ENCODE measurements around the gene EIF4G1.
A peak's percentile ranks its signal among the peaks of the same experiment; 100 is the strongest.
"Not testable (repeated sequence)": the region's sequence is repeated elsewhere in the genome, so short reads cannot be mapped to it uniquely, and the experiment has no call there.

The EIF4G1 gene, protein sequence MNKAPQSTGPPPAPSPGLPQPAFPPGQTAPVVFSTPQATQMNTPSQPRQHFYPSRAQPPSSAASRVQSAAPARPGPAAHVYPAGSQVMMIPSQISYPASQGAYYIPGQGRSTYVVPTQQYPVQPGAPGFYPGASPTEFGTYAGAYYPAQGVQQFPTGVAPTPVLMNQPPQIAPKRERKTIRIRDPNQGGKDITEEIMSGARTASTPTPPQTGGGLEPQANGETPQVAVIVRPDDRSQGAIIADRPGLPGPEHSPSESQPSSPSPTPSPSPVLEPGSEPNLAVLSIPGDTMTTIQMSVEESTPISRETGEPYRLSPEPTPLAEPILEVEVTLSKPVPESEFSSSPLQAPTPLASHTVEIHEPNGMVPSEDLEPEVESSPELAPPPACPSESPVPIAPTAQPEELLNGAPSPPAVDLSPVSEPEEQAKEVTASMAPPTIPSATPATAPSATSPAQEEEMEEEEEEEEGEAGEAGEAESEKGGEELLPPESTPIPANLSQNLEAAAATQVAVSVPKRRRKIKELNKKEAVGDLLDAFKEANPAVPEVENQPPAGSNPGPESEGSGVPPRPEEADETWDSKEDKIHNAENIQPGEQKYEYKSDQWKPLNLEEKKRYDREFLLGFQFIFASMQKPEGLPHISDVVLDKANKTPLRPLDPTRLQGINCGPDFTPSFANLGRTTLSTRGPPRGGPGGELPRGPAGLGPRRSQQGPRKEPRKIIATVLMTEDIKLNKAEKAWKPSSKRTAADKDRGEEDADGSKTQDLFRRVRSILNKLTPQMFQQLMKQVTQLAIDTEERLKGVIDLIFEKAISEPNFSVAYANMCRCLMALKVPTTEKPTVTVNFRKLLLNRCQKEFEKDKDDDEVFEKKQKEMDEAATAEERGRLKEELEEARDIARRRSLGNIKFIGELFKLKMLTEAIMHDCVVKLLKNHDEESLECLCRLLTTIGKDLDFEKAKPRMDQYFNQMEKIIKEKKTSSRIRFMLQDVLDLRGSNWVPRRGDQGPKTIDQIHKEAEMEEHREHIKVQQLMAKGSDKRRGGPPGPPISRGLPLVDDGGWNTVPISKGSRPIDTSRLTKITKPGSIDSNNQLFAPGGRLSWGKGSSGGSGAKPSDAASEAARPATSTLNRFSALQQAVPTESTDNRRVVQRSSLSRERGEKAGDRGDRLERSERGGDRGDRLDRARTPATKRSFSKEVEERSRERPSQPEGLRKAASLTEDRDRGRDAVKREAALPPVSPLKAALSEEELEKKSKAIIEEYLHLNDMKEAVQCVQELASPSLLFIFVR (N-terminal part only)

DNA sequence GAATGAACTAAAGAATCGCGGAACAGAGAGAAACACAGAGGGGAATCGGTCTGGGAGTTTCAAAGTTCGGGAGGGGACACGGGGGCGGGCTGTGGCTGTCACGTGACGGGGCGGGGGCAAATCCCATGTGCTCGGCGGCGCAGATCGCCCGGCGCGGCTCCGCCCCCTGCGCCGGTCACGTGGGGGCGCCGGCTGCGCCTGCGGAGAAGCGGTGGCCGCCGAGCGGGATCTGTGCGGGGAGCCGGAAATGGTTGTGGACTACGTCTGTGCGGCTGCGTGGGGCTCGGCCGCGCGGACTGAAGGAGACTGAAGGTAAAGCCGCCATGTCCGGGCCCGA is at the start of gene EIF4G1:
TSS of gene EIF4G1 (plus strand) at position 244 of the 337 bp plus-strand sequence. CDS start 1,191 bp downstream, outside the sequence.
- DNase-seq = peak; percentile 94

DNA sequence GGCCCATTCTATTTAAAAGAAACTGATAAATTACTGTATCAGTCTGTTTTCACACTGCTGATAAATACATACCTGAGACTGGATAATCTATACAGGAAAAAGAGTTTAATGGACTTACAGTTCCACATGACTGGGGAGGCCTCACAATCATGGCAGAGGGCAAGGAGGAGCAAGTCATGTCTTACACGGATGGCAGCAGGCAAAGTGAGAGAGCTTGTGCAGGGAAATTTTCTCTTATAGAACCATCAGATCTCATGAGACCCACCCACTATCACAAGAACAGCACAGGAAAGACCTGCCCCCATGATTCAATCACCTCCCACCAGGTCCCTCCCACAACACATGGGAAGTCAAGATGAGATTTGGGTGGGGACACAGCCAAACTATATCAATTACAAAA is 47.2 kb upstream of the EIF4G1 start:
- not testable (repeated sequence) for DNase-seq

DNA sequence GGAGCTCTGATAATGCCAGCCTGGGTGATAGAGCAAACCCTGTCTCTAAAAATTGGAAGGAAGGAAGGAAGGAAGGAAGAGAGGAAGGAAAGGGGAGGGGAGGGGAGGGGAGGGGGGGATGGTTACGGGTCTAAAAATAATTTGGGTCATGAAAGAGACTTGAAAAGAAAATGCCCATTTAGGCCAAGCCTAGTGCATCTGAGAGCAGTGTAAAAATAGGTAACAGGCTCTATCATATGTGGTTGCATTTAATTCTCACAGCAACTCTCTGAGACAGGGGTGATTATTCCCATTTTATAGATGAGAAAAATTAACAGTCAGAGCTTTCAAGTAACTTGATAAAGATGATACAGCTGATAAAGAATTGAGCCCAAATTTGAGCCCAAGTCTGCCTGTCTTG is 42.1 kb upstream of the EIF4G1 start:
- DNase-seq = no peak

DNA sequence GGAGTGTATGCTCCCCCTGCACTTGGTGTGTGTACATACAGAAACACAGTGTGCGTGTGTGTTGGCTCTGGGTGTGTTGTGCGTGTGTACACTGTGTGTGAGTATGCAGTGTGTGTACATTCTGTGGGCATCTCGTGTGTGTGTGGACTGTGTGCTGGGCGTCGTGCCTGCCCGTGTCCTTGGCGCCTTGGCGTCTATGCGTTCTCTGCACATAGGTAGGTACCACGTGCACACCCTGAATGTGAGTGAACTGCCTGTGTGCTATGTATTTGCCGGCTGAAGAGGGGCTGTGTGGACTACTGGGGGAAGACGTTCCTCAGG is 39.1 kb upstream of the EIF4G1 start:
- no peak for DNase-seq

DNA sequence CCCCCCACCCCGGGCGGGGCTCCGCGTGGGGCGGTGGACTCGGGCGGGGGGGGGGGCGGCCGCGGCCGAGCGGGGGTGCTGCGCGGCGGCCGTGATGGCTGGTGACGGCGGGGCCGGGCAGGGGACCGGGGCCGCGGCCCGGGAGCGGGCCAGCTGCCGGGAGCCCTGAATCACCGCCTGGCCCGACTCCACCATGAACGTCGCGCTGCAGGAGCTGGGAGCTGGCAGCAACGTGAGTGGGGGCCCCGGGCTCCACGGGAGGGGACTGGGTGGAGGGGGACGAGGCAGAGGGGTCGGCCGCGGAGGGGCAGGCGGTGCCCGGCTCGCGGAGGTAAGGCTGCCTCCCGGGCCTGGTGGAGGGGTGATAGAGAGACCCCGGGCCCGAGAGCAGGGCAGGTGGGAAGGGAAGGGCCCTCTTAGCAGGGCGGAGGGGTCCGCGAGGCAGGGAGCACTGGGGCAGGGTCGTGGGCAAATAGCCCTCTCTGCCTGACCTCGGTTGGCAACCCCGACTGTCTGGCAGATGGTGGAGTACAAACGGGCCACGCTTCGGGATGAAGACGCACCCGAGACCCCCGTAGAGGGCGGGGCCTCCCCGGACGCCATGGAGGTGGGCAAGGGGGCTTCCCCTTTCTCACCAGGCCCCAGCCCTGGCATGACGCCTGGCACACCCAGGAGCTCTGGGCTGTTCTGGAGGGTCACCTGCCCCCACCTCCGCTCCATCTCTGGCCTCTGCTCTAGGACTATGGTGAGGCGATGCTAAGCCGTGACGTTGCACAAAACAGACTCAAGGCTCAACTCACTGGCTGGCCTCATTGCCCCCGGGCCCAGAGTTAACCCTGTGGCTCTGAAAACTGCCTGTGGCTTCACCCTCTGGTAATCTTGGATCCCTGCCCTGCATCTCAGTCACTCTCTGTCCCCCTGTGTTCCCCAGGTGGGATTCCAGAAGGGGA is 38.2 kb upstream of the EIF4G1 start, which contains the start of gene ECE2:
TSS of gene ECE2 (plus strand) at position 62 of the 950 bp plus-strand sequence. CDS start at position 194, 132 bp downstream.
- DNase-seq = no peak

DNA sequence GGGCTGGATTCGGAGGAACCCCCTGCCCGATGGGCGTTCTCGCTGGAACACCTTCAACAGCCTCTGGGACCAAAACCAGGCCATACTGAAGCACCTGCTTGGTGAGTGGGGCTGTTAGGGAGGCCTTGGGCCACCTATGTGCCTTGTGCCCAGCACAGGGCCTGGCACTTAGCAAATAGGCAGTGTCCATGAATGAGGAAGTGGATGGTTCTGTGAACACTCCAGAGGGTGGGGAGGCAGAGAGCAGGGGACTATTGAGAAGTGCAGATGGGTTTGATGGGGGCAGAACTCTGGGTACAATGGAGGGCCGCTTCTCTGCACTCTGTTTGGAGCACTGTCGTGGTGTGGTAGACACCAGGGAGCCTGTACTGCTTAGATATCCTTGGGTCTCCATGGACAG is 37.0 kb upstream of the EIF4G1 start:
- DNase-seq = no peak

DNA sequence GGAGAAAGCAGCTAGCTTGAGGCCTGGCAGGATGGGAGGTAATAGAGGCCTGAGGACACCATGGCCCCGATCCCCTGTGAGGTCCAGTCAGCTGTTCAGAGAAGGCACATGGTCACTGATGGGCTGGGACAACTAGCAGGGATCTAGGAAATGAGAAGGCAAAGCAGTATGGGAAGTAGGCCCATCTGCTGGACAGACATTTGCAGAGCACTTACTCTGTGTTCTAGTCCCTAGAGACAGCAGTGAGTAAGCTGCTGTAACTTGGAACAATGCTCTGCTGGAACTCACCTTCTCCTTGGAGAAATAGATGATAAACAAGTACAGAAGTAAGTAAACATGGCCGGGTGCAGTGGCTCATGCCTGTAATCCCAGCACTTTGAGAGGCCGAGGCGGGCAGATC is 31.5 kb upstream of the EIF4G1 start:
- no peak for DNase-seq

DNA sequence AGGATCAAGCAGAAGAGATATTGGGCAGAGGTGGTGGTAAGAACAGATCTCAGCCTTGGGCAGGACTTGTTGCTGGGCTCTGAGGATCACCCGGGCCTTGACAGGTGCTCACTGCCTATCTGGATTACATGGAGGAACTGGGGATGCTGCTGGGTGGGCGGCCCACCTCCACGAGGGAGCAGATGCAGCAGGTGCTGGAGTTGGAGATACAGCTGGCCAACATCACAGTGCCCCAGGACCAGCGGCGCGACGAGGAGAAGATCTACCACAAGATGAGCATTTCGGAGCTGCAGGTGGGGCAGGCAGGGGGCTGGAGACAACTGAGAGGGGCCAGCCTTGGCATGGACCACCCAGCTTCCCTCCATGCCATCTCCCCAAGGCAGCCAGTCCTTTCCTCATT is 30.7 kb upstream of the EIF4G1 start:
- DNase-seq = no peak

DNA sequence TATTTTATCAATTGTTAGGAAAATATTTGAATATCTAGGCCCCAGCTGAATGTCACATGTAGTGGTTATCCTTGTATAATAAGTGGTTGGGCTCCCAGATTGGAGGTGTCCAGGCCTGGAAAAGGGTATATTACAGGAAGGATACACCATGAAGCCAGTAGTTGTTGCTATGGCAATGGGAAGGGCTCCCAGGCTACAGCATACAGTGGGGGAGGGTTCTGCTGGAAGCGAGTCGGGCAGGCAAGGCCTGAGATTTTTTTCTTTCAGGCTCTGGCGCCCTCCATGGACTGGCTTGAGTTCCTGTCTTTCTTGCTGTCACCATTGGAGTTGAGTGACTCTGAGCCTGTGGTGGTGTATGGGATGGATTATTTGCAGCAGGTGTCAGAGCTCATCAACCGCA is 29.7 kb upstream of the EIF4G1 start:
- peak; percentile 69 for DNase-seq

DNA sequence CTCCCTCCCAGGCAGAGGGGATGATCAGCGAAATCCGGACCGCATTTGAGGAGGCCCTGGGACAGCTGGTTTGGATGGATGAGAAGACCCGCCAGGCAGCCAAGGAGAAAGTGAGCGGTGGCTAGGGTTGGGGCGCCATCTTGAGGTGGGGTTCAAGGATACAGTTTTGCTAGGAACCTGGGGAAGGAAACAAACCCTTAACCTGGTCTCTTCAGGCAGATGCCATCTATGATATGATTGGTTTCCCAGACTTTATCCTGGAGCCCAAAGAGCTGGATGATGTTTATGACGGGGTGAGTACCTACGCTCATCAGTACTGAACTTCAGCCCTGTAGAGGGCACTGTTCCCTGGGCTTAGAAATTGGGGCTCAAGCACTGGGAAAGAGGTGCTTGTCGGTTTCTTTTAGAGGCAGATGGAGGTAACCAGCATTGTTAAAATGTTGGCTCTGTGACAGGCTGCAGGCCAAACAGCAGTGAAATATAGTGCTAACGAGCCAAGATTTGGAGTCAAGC is 24.9 kb upstream of the EIF4G1 start:
- peak; percentile 46 for DNase-seq

DNA sequence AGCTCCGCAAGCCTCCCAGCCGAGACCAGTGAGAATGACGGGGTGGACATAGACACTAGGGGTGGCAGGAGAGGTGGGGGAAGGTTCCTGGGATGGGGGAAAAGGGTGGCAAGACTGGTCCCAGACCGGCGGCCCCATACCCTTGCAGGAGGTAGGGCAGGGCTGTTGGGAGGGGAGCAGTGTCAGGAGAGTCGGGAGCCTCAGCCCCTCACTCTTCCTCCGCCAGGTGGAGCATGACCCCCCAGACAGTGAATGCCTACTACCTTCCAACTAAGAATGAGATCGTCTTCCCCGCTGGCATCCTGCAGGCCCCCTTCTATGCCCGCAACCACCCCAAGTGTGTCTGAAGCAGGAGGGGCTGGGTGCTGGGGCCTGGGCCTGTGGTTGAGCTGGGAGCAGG is 24.1 kb upstream of the EIF4G1 start:
- no peak for DNase-seq

DNA sequence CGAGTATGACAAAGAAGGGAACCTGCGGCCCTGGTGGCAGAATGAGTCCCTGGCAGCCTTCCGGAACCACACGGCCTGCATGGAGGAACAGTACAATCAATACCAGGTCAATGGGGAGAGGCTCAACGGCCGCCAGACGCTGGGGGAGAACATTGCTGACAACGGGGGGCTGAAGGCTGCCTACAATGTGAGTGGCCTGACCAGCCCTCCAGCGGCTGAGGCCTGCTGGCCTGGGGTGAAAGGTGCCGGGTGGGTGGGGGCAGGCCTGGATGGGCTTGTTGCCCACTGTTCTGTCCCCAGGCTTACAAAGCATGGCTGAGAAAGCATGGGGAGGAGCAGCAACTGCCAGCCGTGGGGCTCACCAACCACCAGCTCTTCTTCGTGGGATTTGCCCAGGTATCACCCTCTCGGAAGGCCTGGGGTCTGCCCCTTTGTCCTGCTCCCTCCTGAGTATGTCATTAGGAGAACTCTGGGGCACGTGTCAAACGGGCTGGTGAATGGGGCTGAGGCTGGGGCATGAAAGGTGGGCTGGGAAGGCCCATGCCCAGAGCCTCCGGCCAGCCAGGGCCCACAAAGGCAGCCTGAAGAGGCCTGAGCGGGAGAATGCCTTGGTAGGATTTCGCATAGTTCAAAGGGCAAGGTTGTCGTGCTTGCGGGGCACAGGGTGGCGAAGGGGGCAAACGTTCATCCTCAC is 23.2 kb upstream of the EIF4G1 start:
- no peak for DNase-seq

DNA sequence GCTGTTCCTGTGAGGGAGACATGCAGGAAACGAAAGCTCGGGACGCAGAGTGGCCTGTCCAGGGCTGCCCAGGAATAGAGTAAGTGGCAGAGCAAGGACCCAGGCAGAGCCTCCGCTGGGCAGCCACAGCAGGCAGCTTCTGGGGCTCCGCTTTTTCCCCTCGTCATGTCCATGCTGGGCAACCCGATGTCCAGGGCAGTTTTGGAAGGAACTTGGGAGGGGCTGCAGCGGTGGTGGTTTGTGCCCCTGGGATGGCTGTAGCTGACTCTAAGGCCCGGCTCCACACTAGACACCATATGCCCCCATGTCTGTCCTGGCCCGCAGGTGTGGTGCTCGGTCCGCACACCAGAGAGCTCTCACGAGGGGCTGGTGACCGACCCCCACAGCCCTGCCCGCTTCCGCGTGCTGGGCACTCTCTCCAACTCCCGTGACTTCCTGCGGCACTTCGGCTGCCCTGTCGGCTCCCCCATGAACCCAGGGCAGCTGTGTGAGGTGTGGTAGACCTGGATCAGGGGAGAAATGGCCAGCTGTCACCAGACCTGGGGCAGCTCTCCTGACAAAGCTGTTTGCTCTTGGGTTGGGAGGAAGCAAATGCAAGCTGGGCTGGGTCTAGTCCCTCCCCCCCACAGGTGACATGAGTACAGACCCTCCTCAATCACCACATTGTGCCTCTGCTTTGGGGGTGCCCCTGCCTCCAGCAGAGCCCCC is 22.5 kb upstream of the EIF4G1 start:
- DNase-seq = no peak

DNA sequence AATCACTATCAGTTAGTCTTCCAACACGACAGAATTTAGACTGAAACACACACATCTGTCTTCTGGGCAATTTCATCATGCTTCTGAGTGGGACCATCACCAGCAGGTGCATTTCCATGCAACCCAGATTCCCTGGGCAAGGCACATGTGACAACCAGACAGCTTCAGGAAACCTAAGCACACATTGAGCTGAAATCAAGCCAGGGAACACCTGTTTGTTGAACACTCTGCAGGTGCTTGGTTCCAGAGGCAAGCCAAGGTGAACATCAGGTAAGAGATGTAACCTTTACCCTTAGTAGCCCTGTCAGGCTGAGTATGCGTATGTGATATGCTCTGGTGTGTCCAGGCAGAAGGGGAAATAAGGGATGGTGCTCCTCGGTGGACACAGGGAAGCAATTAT is 18.6 kb upstream of the EIF4G1 start:
- DNase-seq = no peak

DNA sequence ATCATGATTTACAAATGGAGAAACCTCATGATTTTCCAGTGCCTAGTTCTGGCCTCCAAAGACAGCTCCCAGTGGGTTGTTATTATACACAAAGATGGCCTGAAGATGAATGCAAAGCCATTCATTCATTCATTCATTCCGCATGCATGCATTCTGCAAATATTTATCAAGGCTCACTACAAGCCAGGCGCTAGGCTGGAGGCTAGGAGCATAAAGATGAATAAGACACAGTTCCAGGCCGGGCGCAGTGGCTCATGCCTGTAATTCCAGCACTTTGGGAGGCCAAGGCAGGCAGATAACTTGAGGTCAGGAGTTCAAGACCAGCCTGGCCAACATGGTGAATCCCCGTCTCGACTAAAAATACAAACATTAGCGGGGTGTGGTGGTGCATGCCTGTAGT is 17.8 kb upstream of the EIF4G1 start:
- DNase-seq = no peak

DNA sequence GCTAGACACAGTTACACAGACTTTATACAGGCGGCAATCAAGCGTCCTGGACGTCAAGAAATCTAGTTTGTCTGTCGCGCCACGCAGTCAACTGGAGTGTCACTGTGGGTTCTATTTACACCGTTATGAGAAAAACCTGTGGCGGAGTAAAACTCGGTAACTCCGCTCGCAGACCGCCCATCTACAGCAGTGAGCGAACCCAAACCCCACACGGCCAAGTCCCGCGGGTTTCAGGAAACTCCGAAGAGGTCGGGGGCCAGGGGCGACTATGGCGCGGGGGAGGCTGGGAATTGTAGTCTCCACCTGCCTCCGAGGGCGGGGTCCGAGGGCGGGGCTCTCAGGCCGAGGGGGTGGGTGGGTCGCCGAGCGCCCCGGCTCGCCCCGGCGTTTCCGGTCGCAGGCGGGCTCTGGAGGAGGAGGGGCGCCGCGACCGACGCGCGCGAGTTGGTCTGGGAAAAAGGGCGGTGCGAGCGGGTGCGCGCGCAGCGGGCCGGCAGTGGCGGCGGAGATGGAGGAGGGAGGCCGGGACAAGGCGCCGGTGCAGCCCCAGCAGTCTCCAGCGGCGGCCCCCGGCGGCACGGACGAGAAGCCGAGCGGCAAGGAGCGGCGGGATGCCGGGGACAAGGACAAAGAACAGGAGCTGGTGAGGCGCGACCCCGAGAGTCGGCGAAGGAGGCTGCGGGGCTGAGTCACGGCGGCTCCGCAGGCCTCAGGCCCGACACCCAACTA is 15.5 kb upstream of the EIF4G1 start, which contains the start of gene PSMD2:
TSS of gene PSMD2 (plus strand) at position 483 of the 729 bp plus-strand sequence. CDS start at position 509, 26 bp downstream.
- DNase-seq = peak; percentile 97

DNA sequence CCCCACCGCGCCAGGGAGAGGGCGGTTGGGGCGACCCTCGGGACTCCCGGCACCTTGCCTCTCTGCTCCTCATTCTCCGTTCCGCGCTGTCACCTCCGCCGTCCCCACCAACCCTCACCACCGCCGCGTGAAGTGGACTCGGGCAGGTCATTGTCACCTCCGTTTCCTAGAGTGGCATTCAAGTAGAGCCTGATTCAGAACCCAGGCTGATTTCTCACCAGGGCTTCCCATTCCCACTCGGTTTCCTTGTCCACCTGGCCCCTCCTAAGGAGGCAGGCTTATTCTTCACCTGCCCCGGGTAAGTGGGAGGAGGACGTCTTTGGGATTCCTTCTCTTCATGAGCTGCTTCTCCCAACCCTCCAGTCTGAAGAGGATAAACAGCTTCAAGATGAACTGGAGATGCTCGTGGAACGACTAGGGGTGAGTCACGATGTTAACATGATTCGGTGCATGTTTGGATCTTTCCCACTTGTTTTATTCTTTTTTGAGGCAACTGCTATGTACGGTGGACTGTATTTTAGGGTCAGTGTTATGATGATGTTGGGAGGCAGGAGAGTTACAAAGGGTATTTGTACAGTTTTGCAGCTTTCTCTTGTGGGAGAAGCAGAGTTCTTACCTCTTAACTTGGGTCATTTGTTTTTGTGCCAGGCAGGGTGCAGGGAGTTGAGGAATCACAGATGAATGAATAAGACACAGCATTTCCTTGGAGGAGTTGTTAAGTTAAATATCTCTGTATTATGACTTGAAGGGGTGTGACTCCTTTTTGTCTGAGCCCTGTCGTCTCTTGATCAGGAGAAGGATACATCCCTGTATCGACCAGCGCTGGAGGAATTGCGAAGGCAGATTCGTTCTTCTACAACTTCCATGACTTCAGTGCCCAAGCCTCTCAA is 14.7 kb upstream of the EIF4G1 start:
- peak; percentile 44 for DNase-seq

DNA sequence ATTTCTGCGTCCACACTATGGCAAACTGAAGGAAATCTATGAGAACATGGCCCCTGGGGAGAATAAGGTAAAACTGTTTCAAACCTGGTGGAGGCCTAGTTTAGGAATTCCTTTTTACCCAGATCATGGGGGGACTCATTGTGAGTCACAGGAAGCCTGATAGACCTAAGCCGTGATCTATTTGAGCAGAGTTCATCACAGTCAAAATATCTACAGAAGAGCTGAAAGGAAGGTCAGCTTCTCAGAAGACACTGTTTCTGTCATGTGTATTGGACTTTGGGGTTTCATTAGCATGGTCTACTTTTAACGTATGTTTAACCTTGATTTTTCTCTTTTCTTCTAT is 14.1 kb upstream of the EIF4G1 start:
- peak; percentile 82 for DNase-seq

DNA sequence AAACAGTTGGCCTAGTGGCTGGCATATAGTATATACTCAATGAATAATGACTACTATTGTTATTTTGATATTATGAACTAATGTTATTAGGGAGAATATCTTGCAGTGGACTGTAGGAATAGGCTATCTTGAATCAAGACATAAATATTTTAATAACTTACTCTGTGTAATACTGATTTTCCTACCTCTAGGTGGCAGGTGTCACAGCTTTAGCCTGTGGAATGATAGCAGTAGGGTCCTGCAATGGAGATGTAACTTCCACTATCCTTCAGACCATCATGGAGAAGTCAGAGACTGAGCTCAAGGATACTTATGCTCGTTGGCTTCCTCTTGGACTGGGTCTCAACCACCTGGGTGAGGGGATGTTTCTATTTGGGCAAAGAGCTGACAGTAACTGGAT is 8.8 kb upstream of the EIF4G1 start:
- peak; percentile 20 for DNase-seq

All from fibroblast of skin of right biceps (primary cell).